Stromal cell of bone marrow (primary cell): ENCODE measurements around the gene UBB.

ENCODE experiments used
- DNase-seq: peaks from one replicate; pipeline ENCODE4 v3.0.0-alpha.2; 2012; ENCODE audit warnings: low read depth

The UBB gene

DNA sequence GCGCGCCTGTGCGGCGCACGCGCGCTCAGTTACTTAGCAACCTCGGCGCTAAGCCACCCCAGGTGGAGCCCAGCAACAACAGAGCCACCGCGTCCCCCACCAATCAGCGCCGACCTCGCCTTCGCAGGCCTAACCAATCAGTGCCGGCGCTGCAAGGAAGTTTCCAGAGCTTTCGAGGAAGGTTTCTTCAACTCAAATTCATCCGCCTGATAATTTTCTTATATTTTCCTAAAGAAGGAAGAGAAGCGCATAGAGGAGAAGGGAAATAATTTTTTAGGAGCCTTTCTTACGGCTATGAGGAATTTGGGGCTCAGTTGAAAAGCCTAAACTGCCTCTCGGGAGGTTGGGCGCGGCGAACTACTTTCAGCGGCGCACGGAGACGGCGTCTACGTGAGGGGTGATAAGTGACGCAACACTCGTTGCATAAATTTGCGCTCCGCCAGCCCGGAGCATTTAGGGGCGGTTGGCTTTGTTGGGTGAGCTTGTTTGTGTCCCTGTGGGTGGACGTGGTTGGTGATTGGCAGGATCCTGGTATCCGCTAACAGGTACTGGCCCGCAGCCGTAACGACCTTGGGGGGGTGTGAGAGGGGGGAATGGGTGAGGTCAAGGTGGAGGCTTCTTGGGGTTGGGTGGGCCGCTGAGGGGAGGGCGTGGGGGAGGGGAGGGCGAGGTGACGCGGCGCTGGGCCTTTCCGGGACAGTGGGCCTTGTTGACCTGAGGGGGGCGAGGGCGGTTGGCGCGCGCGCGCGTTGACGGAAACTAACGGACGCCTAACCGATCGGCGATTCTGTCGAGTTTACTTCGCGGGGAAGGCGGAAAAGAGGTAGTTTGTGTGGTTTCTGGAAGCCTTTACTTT is at the start of gene UBB:
UBB (plus strand) TSS at position 452 of the 856 bp plus-strand sequence. CDS start 817 bp downstream, outside the sequence.
- peak; percentile 95 for DNase-seq

DNA sequence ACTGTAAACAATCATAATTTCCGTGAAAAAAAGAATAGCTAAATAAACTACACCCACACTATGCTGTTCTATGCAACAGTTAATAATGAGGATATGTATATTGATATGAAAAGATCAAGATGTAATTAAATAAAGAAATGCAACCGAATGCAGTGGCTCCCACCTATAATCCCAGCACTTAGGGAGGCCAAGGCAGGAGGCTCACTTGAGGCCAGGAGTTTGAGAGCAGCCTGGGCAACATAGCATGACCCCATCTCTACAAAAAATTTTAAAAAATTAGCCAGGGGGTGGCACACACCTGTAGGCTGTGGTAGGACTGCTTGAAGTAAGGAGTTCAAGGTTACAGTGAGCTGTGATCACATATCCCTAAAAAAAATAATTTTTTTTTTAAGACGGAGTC is 42.5 kb upstream of the UBB start:
- DNase-seq, result no peak

DNA sequence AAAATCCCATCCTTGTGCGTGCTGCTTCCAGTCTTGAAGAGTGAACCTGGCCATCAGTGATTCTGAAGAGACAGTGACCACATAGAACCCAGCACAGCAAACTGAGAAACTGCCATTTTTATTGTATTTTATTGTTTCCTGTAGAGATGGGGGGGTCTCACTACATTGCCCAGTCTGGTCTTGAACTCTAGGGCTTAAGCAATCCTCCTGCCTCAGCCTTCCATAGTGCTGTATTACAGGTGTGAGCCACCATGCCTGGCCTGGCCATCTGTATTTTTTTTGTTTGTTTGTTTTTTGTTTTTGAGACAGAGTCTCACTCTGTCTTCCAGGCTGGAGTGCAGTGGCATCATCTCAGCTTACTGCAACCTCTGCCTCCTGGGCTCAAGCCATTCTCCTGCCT is 41.5 kb upstream of the UBB start:
- no peak for DNase-seq

DNA sequence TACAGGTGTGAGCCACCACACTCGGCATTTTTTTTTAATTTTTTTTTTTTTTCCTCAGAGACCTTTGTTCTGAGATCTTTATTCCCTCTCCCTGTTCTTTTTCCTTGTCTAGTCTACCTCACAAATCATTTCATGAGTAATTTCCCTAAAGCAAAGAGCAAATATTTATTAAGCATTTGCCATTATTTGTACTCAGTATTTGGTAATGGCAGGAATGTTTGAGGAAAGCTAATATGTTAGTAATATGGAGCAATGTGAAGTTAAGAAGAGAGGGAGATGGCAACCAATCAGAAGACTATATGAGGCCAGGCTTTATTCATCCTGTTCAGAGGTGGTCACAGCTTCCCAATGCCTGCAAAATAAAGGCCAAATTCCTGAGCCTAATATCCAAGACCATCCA is 40.9 kb upstream of the UBB start:
- DNase-seq, result no peak

DNA sequence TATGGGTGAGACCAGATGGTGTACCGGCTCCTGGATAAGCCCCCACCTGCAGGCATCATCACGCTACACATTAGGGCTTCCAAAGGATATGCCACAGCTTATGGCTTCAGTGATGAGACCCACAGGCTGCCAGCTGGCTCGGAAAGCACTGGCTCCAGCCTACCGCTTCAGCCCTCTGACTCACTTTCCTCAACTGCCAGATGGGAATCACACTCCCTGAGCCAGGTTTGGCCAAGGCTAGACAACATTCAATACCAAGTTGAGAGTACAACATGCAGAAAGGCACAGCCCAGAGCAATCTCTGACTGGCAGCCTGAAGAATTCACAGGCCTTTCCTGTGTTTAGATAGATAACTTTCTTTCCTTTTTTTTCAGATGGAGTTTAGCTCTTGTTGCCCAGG is 37.9 kb upstream of the UBB start:
- DNase-seq, result no peak

DNA sequence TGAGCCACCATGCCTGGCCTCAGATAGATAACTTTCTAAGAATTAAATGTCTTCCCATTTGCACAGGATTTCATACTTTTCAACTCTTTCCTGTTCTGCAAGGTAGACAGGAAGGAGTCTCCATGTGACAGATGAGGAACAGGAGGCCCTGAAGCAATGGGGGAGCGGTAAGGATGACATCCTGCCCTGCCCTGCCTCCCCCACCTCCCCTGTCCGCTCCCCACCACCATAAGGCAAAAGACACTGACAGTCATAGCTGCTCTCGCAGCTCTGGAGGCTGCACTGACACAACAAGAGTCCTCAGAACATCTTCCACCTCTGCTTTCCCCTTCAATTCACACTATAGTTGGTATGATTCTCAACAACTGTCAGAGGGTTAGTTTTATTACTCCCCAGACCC is 37.3 kb upstream of the UBB start:
- DNase-seq, result no peak

DNA sequence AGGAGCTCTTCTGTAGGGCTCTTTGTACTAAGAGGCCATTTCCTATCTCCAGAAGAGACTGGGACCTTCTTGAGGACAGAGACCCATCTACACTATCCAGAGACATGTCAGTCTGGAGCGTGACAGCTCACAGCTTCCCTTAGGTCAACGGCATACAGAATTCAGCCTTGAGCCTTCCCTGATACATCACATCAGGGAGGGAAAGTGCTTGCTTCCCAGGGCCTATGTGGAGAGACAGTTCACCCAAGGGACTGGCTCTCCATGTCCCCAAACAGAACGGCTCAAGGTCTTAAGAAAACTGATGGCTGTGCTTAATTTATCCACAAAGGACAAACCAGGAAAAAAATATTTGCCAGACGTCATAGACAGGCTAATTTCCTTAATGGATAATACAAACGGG is 35.3 kb upstream of the UBB start:
- no peak for DNase-seq

DNA sequence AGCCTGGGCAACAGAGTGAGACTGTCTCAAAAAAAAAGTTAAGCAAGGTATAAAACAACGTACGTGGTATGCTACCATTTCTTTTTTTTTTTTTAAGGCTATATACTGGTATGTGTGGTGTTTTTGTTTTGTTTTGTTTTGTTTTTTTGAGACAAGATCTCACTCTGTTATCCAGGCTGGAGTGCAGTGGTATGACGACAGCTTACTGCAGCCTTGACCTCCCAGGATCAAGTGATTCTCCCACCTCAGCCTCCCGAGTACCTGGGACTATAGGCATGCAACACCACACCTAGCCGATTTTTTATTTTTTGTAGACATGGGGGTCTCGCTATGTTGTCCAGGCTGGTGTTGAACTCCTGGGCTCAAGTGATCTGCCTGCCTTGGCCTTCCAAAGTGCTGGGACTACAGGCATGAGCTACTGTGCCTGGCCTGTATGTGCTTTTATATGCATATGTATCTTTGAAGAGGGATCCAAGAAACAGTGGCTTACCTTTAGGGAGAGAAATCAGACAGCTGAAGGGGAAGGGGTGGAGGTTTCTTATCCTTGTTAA is 34.1 kb upstream of the UBB start:
- no peak for DNase-seq

DNA sequence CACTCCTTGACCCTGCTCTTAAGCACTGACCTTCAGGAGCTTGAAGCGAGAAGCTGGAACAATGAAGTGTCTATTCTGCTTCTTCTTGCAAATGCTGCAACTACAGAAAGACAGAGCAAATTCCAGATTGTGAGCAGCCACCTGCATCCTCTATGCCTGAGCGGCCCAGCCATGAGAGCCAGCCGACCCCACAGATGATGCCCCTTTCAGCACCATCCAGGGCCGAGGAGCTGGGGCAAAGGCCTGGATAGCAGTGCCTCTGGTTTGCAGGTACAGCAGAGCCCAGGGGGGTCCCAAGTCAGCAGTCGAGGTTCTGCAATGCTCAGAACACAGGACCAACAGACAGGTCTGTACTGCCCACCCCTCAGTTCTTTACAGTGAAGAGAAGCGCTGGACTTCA is 32.3 kb upstream of the UBB start:
- DNase-seq, result no peak

DNA sequence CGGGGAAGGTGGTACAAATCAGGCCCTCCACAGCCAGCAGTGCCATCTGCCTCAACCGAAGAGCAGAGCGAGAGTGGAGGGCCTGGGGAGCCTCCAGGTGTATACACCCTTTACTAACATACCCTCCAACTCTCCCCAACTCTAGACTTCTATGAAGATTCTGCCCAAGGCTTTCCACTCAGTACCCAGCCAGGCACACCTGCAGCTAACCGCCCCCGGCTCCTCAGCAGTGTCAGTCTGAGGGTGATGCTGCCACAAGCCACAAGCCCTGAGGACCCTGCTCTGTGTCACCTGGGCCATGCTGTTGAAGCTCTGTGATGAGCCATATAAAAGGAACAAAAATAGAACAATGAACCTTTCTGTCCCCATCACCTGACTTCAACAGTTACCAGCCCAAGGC is 31.5 kb upstream of the UBB start:
- no peak for DNase-seq

DNA sequence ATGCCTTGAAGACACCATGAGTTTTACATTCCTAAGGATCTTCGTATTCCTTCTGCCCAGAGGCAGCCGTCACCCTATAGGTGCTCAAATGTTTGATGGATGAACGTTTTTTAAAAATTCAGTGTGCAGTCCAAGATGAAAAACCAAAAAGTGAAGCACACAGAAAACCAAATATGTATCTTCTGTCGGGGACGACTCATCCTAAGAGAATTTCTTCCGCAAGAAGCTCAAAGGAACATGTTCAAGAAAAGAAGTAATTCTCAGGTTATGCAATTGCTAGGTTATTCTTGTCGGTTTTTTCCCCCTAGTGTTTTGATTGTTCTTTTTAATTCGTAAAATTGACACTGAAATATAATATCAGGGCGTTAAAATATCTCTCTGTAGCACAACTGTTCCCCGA is 29.1 kb upstream of the UBB start:
- no peak for DNase-seq

DNA sequence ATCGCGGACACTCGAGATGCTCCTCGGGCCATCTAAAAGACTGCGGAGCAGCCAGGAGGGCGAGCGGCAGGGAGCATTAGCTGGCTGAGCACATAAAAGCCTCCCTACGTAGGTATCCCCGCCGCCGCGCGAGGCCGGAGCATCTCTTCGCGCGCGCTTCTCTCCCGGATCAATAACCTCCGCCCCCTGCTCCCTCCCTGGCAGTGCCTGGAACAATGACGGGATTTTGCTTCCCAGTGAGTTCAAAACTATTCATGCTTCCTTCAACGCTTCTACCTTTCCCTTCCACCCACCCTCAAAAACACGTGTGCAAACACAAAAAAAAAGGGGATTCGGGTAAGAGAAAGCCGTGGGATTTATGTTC is 28.6 kb upstream of the UBB start:
- no peak for DNase-seq

DNA sequence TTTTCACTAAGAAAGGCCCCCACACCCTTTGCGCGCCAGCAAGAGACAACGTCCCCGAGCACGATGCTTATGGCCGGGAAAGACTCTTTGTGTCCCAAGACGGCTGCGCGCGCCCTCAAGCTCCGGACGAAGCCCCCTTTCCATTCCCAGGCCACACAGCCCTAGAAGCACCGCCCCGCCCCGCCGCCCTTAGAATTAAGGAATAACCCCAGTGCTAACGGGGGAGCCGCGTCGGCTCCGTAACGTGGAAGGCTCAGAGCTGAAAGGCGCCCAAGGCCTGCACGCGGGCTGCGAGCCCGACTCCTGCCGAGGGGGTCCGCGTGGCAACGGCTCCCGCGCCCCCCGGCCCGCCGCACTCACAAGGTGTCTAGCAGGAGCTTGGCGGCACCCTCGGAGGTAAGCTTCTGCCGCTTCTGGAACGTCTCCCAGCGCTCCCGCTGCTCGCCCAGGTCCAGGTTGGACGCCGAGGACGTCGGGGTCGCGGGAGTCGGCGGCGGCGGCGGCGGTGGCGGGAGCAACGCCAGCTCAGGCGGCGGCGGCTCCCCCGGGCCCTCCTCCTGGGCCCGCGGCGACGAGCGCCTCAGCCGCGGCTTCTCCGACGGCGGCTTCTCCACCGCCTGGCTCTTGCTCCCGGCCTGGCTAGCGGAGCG is 28.1 kb upstream of the UBB start:
- DNase-seq, result no peak

DNA sequence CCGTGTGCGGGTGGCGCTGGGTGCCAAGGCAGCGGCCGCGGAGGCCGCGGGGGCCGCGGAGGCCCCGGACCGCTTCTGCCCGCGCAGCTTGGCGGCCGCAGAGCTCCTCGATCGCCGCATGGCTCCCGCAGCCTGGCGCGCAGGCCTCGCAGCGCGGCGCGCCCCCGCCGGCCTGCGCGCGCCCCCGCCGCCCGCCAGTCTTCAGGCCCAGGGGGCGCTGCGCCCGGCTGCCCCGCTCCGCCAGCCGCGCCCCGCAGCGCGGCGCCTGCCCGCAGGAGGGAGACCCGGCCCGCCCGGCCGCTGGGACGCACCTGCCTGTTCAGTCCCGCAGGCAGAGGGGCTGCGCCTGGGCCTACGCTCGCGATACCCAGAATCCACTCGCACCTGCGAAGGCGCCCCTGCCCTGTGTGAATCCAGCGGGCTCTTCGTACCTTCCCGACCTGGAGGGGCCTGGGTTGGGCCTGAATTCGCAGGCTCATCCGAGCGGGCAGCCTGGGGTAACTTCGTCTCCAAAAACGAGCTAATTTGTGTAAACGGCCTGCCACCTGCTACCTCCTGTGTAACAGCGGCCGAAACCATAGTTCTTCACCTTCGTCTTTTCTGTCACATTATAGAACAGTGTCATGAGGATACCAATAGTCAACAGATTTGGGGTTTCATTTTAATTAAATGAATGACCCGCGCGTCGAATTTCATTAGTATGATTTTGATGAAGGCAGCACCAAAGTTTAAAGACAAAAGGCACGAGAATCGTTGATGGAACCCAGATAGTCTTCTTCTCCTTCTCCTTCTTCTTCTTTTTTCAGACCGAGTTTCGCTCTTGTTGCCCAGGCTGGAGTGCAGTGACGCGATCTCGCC is 27.3 kb upstream of the UBB start, which contains the start of gene CENPV:
CENPV (minus strand) TSS at position 153 of the 858 bp plus-strand sequence; CDS start at position 120, 33 bp downstream.
- DNase-seq, result no peak

DNA sequence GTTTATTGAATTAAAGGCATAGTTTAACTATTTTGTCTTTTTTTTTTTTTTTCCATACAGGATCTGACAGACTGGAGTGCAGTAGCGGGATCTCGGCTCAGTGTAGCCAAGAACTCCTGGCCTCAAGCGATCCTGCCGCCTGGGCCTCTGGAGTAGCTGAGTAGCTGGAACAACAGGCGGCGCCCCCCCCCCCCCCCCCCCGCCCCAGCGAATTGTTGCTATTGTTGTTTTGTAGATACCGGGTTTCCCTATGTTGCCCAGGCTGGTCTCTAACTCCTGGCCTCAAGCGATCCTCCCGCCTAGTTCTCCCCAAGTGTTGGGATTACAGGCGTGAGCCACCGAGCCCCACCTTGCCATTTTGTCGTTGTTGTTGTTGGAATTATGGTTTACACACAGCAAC is 26.3 kb upstream of the UBB start:
- DNase-seq, result no peak

DNA sequence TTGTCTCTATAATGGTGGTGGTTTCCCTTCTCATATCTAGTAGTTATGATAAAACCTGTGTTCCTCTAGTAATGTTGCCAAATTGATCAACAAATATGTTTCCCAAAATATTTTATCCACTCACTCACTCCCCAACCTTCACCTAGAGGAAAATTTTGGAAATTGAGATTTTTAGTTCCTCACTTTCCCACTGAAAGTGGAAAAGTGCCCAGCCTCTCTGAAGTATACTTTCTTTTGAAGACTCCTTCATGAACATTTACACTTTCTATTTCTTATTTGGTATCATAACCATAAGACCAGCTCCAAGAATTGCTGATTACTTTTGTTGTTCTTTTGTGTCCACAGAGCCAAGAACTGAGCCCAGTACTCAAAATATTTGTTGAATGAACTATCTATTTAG is 22.5 kb upstream of the UBB start:
- no peak for DNase-seq

DNA sequence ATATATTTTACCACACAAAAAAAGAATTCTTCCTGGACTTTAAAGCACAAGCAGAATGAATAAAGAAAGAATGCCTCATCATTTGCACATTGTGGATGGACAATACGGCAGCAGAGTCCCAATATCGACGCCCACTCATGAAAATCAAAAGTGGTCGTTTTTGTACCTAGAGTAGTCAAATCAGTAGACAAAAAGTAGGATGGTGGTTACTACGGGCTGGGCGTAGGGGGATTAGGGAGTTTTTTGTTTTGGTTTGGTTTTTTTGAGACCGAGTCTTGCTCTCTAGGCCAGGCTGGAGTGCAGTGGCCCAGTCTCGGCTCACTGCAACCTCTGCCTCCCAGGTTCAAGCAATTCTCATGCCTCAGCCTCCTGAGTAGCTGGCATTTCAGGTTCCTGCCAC is 19.0 kb upstream of the UBB start:
- no peak for DNase-seq

DNA sequence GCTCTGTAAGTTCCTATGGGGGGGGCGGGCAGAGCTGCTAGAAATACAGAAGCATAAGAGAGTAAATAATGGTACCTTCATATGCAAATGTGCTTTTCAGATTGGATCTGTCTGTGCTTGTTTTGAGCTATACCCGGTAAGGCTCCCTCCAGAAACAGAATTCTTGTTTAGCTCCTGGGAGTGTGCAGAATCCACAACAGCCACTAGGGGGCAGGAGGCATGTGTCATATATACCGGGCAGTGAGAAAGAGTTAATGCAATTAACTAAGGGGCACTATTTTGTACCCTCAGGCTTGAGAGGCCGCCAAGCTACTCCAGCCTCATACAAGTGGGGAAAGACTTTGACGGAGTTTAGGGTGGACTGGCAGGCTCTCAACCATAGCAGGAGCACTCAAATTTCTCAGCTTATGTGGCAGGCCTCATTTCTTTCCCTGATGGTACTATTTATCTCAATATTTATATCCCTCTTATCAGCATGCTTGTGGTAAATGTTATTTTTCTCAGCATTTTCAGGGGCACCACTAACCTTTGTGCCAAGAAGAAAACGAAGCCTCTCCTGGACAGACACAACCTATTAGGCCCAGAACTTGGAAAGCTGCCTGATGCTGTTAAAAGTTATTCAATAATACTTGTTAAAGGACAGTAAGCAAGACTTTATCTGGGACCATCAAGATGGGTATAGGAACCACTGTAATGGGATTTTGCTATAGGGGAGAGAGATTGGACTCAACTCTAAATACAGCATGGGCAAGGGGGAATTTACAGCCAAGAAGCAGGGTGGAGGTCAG is 16.9 kb upstream of the UBB start:
- no peak for DNase-seq

DNA sequence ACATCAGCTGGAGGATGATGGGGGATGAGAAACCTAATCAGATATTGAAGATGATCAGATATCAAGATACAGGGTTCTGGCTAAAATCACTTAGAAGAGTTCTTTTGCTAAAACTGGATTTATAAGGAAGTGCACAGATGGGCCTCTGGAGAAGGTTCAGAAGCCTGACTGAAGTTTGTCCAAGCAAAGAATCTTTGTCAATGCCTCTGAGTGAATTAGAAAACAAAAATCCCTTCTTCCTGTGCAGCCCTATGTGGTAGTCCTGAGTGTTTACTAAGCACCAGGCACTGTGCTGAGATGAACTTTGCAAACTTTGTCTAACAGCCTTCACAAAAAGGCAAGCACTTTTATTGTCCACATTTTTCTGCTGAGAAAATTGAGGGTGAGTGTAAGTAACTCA is 16.3 kb upstream of the UBB start:
- no peak for DNase-seq

DNA sequence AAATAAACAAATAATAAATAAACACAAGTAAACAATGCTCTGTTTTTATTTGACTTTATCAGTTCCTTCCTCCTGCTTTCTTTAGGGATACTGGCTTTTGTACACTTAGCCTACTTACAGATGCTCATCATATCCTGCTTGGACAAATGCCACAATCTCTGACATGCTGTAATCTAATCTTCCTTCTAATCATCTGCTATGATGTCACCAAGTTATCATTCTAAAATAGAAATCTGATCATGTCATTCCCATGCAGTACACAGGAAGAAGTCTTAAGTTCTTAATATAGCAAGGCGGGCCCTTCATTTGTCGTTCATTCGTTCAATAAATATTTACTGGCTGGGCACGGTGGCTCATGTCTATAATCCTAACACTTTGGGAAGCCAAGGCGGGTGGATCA is 9.1 kb upstream of the UBB start:
- DNase-seq, result no peak

DNA sequence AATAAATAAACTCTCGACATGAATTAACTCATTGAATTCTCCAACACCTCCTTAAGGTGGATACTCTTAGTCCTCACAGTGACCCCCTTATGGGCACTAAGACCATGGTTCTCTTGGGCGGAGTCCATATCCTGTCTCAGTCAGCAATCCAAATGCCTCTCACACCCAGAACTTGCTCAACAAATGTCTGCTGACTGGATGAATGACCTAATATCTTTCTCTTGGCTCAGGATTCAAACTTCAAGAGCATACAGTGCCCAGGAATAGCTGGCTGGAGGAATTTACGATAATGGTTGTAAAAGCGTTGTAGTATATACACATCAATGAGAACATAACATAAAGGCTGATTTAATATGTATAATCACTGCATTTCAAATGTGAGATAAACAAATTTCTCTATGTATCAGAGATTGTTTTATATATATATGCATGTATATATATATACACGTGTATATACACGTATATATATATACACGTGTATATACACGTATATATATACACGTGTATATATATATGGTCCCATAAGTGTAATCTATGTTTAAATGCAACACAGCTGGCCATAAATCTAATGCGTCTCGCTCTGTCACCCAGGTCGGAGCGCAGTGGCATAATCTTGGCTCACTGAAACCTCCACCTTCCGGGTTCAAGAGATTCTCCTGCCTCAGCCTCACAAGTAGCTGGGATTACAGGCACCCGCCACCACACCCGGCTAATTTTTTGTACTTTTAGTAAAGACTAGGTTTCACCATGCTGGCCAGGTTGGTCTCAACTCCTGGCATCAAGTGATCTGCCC is 6.5 kb upstream of the UBB start:
- peak; percentile 92 for DNase-seq
